ENCODE data around the gene SMAD4.
"Not testable (repeated sequence)": the region's sequence is repeated elsewhere in the genome, so short reads cannot be mapped to it uniquely, and the experiment has no call there.

SMAD4 gene

GRCh38 chr18:51108330-51108729 is 78.3 kb downstream of the SMAD4 start:
- no peak for TF ChIP-seq CTCF (IDR thresholded peaks at IDR 0.05; ENCODE audit: low read depth, low read length, missing control alignments)
- DNase-seq (ENCODE audit: extremely low read depth, low read depth) = no peak

GRCh38 chr18:51110073-51110797 is 80.2 kb downstream of the SMAD4 start:
- no peak overlapping the region for H3K4me3 ChIP-seq (replicated peaks; ENCODE audit: low read depth, low read length)
- DNase-seq (ENCODE audit: extremely low read depth, low read depth) = no peak
- peak; percentile 86 for TF ChIP-seq CTCF (IDR thresholded peaks at IDR 0.05; ENCODE audit: low read depth, low read length, missing control alignments)

More at GRCh38 chr18:51108330-51108729, 78.3 kb downstream of the SMAD4 start:
- H3K4me3 ChIP-seq (replicated peaks; ENCODE audit: low read depth, low read length) = no peak overlapping the region

DNA sequence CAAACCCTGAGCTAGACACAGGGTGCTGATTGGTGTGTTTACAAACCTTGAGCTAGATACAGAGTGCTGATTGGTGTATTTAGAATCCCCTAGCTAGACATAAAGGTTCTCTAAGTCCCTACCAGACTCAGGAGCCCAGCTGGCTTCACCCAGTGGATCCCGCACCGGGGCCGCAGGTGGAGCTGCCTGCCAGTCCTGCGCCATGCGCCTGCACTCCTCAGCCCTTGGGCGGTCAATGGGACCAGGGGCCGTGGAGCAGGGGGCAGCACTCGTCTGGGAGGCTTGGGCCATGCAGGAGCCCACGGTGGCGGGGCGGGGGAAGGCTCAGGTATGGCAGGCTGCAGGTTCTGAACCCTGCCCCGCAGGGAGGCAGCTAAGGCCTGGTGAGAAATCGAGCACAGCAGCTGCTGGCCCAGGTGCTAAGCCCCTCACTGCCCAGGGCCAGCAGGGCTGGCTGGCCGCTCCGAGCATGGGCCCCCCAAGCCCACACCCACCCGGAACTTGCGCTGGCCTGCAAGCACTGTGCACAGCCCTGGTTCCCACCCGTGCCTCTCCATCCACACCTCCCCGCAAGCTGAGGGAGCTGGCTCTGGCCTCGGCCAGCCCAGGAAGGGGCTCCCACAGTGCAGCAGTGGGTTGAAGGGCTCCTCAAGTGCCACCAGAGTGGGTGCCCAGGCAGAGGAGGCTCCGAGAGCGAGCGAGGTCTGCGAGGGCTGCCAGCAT is 81.8 kb downstream of the SMAD4 start:
- H3K4me3 ChIP-seq (replicated peaks; ENCODE audit: low read depth, low read length); DNase-seq (ENCODE audit: extremely low read depth, low read depth): not testable (repeated sequence)

DNA sequence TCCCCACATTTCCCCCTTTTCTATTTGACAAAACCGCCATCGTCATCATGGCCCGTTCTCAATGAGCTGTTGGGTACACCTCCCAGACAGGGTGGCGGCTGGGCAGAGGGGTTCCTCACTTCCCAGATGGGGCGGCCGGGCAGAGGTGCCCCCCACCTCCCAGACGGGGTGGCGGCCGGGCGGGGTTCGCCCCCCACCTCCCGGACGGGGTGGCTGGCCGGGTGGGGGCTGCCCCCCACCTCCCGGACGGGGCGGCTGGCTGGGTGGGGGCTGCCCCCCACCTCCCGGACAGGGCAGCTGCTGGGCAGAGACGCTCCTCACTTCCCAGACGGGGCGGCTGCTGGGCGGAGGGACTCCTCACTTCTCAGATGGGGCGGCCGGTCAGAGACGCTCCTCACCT is 87.0 kb downstream of the SMAD4 start:
- H3K4me3 ChIP-seq (replicated peaks; ENCODE audit: low read depth, low read length); DNase-seq (ENCODE audit: extremely low read depth, low read depth): not testable (repeated sequence)

GRCh38 chr18:51119561-51119960 is 89.5 kb downstream of the SMAD4 start:
- DNase-seq (ENCODE audit: extremely low read depth, low read depth) = not testable (repeated sequence)

GRCh38 chr18:51119976-51120375 is 90.0 kb downstream of the SMAD4 start:
- not testable (repeated sequence) for DNase-seq (ENCODE audit: extremely low read depth, low read depth); H3K4me3 ChIP-seq (replicated peaks; ENCODE audit: low read depth, low read length)

More at GRCh38 chr18:51119561-51119960, 89.5 kb downstream of the SMAD4 start:
- H3K4me3 ChIP-seq (replicated peaks; ENCODE audit: low read depth, low read length) = not testable (repeated sequence)

DNA sequence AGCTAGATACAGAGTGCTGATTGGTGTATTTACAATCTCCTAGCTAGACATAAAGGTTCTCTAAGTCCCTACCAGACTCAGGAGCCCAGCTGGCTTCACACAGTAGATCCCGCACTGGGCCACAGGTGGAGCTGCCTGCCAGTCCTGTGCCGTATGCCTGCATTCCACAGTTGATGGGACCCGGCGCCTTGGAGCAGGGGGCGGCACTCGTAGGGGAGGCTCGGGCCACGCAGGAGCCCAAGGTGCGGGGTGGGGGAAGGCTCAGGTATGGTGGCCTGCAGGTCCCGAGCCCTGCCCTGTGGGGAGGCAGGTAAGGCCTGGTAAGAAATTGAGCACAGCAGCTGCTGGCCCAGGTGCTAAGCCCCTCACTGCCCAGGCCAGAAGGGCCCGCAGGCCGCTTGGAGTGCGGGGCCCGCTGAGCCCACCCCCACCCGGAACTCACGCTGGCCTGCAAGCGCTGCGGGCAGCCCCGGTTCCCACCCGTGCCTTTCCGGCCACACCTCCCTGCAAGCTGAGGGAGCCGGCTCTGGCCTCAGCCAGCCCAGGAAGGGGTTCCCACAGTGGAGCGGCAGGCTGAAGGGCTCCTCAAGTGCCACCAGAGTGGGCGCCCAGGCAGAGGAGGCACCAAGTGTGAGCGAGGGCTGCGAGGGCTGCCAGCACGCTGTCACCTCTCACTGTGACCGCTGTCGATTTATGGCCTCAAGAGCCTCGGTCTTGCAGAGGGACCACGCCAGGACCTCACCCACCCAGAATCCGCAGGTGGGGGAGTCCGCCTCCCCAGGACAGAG is 91.0 kb downstream of the SMAD4 start:
- H3K4me3 ChIP-seq (replicated peaks; ENCODE audit: low read depth, low read length) = no peak overlapping the region
- no peak for TF ChIP-seq CTCF (IDR thresholded peaks at IDR 0.05; ENCODE audit: low read depth, low read length, missing control alignments)
- no peak for DNase-seq (ENCODE audit: extremely low read depth, low read depth)

DNA sequence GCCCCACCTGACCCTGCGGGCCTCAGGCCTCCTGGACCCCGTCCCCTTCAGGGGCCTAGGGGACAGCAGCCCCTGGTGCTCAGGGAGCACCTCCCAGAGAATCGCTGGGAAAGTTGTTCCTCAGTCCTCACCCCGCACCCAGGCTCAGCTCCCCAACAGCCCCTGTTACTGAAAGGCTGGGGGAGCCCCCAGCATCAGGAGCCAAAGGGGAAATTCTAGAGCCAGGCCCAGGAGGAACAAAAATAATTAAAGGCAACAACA is 91.5 kb downstream of the SMAD4 start:
- no peak overlapping the region for H3K4me3 ChIP-seq (replicated peaks; ENCODE audit: low read depth, low read length)
- TF ChIP-seq CTCF (IDR thresholded peaks at IDR 0.05; ENCODE audit: low read depth, low read length, missing control alignments) = no peak
- no peak for DNase-seq (ENCODE audit: extremely low read depth, low read depth)
